HG03196 (cell line): ENCODE data around the gene FAM168B.
"Not testable (repeated sequence)": the region's sequence is repeated elsewhere in the genome, so short reads cannot be mapped to it uniquely, and the experiment has no call there.

ENCODE experiments used
- ATAC-seq: cut with Tn5 transposase; IDR thresholded peaks from one replicate; pipeline ENCODE4 v1.9.1; 2021; ENCODE audit not compliant: unreplicated experiment

Gene FAM168B

GRCh38 chr2:131093006-131093695 is at the start of gene FAM168B:
FAM168B (minus strand) TSS chr2:131093460; CDS start chr2:131082646, 10,814 bp downstream.
- ATAC-seq = peak; percentile 81

GRCh38 chr2:131142849-131143248 is 49.6 kb upstream of the FAM168B start:
- ATAC-seq = no peak

GRCh38 chr2:131140581-131140980 is 47.3 kb upstream of the FAM168B start:
- ATAC-seq = no peak

DNA sequence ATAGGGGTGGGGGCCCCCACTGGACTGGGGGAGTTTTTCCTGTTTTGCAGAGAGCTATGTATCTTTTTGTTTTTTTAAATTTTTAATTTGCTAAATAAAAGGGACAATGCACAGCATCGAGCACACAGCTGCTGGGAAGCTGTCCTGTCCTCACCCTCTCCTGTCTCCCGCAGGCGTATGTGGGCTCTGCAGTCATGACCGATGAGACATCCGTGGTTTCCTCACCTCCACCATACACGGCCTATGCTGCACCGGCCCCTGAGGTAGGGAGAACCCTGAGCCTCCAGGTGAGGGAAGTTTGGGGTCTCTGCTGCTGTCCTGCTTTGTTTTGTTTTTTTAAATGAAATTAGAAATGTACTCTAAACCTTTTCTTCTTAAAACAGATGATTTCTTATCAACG is 39.5 kb upstream of the FAM168B start:
- ATAC-seq = no peak

- no peak for ATAC-seq
These were observed 37.0 kb upstream of the FAM168B start for GRCh38 chr2:131130298-131130596.

GRCh38 chr2:131127981-131128380 is 34.7 kb upstream of the FAM168B start:
- no peak for ATAC-seq

DNA sequence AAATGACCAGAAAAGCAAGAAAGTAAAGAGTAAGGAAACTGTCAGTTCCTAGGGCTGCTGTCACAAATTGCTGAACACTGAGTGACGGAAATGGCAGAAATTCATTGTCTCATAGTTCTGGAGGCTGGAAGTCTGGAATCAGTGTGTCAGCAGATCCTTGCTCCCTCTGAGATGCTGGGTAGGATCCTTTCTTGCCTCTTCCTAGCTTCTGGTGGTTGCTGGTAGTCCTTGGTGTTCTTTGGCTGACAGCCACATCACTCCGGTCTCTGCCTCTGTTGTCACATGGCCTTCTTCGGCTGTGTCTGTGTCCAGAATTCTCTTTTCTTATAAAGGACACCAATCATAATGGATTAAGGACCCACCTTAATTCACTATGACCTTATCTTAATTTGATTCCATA is 33.8 kb upstream of the FAM168B start:
- ATAC-seq = no peak

DNA sequence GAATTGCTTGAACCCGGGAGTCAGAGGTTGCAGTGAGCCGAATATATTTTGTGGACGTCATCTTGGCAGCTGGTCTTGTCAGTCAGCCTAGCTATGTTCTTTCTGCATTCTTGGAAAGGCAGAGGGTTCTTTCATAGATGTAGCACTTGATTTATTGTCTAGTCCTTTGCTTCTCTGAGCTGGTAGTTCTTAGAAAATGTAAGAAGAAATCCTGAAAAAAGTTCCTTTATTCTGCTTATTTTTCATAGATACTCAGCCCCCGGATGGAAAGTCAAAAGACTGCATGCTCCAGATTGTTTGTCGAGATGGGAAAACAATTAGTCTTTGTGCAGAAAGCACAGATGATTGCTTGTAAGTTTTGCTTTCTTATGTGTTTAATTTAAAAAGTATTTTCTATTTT is 33.2 kb upstream of the FAM168B start:
- no peak for ATAC-seq

GRCh38 chr2:131125195-131125757 is 32.0 kb upstream of the FAM168B start:
- no peak for ATAC-seq

DNA sequence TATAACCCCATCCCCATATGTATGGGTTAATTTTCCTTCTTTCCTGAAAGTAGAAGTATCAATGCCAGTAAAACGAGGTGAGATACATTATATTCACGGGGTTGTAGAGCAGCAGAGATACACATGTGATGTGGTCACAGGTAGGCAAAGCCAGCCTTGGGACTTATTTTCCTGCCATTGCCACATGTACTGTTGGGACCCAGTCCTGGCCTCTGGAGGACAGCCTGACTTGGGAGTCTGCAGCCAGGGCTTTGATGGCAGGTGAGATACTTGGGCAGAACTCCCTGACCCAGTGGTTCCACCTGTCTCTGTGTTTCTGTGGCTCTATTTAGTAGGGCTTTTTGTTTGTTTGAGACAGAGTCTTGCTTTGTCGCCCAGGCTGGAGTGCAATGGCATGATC is 29.9 kb upstream of the FAM168B start:
- no peak for ATAC-seq

DNA sequence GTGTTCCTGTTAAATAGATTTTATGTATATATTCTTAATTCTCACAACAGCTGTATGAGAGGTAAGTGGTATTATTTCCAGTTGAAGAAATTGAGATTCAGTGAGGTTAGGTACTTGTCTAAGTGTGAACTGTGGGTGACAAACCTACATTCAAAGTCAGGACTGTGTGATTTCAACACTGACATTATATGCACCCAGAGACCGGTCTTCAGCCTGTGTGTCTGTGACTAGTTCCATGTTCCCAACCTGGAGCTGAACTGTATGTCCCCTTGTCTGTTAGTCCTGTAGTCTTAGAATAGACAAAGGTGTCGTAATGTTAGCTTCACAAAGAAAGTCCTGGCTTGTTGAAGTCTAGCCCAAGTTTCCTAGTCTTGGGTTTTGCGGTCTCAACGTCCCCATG is 29.2 kb upstream of the FAM168B start:
- no peak for ATAC-seq

DNA sequence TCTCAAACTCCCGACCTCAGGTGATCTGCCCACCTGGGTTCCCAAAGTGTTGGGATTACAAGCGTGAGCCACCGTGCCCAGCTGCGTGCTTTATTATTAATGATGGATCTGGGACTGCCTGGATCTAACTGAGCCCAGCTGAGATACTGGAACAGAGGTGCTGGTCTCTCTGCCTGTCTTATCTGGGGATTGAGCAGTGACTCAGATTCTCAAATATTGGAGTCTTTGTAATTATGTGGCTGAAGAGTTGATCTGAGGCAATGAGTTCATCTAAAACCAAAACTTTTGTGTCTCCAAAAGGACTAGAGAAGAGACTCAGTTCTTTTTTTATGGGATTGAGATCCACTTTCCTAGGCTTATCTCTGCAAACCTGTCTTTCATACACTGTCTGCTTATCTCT is 28.2 kb upstream of the FAM168B start:
- ATAC-seq = no peak

DNA sequence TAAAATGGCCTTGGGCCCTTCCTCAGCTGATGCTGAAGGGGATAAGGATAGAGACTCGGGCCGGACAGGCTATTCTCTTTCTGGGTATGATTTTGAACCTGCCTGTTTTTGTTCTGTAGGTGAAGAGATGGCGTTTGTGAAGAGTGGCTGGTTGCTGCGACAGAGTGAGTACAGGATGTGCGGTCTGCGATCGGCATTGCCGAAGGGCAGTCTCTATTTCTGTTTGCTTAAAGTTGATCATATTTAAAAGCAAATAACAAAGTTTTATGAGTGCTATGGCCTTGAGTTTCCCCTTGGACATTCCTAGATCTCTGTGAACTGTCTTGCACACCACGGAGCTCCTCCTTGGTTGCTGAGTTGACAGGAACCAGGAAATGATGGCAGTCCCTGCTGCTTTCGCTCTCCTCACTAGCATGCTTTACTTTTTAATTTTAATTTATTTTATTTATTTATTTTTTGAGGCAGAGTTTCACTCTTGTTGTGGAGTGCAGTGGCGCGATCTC is 27.6 kb upstream of the FAM168B start:
- no peak for ATAC-seq

DNA sequence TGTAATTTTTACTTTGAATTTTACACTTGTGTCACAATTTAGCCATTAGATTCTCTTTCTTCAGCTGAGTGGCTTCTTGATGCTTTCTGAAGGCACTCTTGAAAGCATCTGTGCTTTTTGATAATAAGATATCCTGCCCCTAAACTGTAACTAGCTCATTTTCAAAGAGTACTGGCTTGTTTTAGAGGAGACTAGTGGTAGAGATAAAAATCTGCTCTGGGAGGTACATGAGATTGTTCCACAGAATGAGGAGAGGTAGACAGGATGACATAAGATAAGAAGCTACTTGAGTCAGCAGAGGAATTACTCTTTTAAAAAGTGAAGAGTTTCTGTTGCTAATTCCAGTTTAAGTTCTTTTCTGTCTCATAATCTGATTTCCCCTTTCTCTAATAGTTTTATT is 22.5 kb upstream of the FAM168B start:
- no peak for ATAC-seq

DNA sequence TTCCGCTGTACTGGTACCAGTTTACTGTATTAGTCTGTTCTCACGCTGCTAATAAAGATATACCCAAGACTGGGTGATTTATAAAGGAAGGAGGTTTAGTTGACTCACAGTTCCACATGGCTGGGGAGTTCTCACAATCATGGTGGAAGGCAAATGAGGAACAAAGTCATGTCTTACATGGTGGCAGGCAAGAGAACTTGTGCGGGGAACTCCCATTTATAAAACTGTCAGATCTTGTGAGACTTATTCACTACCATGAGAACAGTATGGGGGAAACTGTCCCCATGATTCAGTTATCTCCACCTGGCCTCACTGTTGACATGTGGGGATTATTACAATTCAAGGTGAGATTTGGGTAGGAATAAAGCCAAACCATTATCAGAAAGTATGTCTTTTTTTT is 21.7 kb upstream of the FAM168B start:
- ATAC-seq = not testable (repeated sequence)

DNA sequence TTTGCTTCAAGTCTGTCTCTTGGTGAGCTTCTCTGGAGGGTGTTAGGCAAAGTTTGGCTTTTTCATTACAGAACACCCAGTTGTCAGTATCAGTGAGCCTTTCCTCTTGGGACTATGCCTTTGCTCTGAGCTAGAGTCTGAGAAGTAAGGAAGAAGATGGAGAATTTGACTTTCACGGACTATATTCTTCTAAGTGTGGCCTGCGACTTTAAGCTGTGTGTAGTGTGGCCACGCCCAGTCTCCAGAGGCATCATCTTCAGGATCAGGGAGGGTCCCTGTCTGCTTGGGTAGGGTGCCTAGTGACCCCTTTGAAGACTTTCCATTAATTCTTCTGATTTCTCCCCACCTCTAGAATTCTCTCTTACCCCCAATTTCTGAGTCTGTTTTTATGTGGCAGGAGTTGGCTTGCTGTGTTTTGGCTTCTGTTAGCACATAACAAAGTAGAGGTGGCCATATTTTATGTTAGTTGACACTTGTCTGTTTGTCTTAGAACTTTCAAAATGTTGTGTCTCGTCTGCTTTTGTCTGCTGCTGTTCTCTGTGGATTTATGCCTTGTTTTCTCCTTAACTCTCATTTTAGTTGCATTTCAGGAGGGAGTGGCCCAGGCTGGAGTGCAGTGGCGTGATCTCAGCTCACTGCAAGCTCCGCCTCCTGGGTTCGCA is 20.4 kb upstream of the FAM168B start:
- ATAC-seq = no peak

DNA sequence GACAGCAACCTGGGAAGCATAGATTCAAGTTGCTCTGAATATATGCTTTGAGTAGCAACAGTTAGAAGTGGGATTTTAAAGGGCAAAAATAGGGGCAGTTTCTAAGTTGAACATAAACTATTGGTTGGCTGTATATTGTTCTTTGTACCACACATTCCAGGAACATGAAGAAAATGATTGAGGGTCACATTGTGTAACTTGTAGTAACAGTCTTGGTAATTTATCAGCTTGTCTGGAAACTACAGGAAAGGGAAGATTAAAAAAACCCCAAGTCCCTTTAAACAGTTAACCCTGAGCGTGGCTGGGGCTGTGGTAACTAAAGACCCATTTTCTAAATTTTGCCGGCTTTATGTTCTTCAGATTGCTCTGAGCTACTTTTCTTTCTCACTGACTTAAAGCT is 19.3 kb upstream of the FAM168B start:
- ATAC-seq = no peak

- peak; percentile 33 for ATAC-seq
These were observed 12.9 kb upstream of the FAM168B start for GRCh38 chr2:131105950-131106801.

- ATAC-seq = peak; percentile 67
These were observed 12.1 kb upstream of the FAM168B start, which contains the start of gene PLEKHB2 for GRCh38 chr2:131105156-131105949. PLEKHB2 (plus strand) TSS chr2:131105336; CDS start chr2:131120942, 15,606 bp downstream.

DNA sequence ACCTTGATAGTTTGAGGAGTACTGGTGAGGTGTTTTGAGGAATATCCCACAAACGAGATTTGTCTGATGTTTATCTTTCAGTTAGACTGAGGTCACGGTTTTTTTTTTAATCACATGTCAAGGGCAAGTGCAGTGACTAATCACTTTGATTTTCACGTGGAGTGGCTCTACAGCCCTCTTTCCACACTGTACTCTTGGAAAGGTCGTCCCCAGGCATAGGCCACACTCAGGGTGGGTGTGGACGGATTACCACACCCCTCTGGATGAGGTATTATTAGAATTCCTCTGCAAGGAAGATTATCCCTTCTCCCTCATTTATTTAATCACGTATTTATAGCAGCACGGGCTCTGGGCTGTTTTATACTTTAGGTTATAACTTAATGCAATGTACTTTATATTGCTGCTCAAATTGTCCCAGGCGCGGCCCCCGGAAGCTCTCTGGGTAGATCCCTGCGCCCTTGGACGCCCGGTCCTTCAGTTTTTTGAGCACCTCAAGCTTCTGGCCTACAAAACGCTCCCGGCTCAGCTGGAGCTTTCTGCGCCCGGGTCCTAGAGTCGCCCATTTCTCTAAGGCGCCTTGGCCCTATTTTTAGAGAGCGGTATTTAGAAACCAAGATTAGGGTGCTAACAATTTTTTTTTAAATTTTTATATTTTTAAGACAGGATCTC is 11.4 kb upstream of the FAM168B start:
- ATAC-seq = peak; percentile 72
